HCT116 (cell line): ENCODE results near the gene HEPACAM2. TPM values are rescaled to one million over a fixed set of nuclear protein-coding genes. Genes with fewer than 3 reads are reported as not detected.

Source experiments
- ATAC-seq: fragments of 200-7000 bp; cut with Tn5 transposase; 2 replicates; pipeline ENCODE4 v1.9.1; 2020; ENCODE audit warnings: mild to moderate bottlenecking, moderate library complexity
- BruUV-seq: library from RNA; stranded (reverse); fragments of 400-500 nt; replicated peaks from 2 replicates; lab custom pipeline; 2021; lab: Mats Ljungman, UMichigan
- CTCF ChIA-PET: fragments of 300-600 bp; sonication (Branson Sonifier 250); formaldehyde crosslinking; loops from one replicate; lab custom pipeline; 2021; ENCODE audit warnings: antibody characterized with exemption; lab: Charles Lee
- POLR2A ChIA-PET: fragments of 300-600, 350-600 bp; sonication (Branson Sonifier 250); formaldehyde crosslinking; loops from one replicate; lab custom pipeline; 2021; ENCODE audit warnings: antibody characterized with exemption; lab: Charles Lee
- RAD21 ChIA-PET, 2 experiments: fragments of 300-600 bp; sonication (Branson Sonifier 250); formaldehyde crosslinking; loops; one replicate each; lab custom pipeline; 2023; ENCODE audit warnings: low total read pairs in 2 of 2; ENCODE audit not compliant: uncharacterized antibody in 2 of 2, unreplicated experiment in 2 of 2, low non-redundant PET in 1 of 2; lab: Charles Lee
- DNase-seq: peaks from one replicate; pipeline ENCODE4 v3.0.0-alpha.2; 2010; ENCODE audit warnings: low read depth, low spot score
- H2AFZ ChIP-seq: fragments of 200-600 bp; shearing (Covaris generic), sonication (generic); 2 replicates; pipeline ENCODE4 v1.6.1; 2017; ENCODE audit warnings: low read depth, mixed run types, mixed read lengths, antibody characterized with exemption, low read length; ENCODE audit not compliant: poor library complexity, severe bottlenecking
- H3K27ac ChIP-seq: 2 replicates; pipeline ENCODE4 v1.5.1; 2012; ENCODE audit warnings: low read depth, low read length
- H3K27me3 ChIP-seq: fragments of 200-600 bp; sonication (generic); 2 replicates; pipeline ENCODE4 v1.6.1; 2016; ENCODE audit warnings: mixed run types, low read length, mixed read lengths; ENCODE audit not compliant: insufficient read depth
- H3K36me3 ChIP-seq, 2 experiments: fragments of 200-500 bp in 1 of 2; fragments of 200-600 bp in 1 of 2; sonication (Bioruptor generic) in 1 of 2; sonication (generic) in 1 of 2; 2 replicates each; pipeline versions ENCODE4 v1.5.1 to v1.6.1; 2014 to 2016; ENCODE audit warnings: low read length in 2 of 2, inconsistent platforms in 1 of 2, mixed read lengths in 1 of 2, mixed run types in 1 of 2; ENCODE audit not compliant: insufficient read depth in 2 of 2, control insufficient read depth in 1 of 2
- H3K4me1 ChIP-seq, 2 experiments: fragments of 200-600 bp in 1 of 2; sonication (generic) in 1 of 2; 2 replicates each; pipeline versions ENCODE4 v1.5.1 to v1.6.1; 2012 to 2017; ENCODE audit warnings: low read length in 2 of 2, inconsistent platforms in 1 of 2, mild to moderate bottlenecking in 1 of 2, mixed read lengths in 1 of 2, mixed run types in 1 of 2, moderate library complexity in 1 of 2; ENCODE audit not compliant: insufficient read depth in 2 of 2, control insufficient read depth in 1 of 2
- H3K4me2 ChIP-seq: fragments of 200-600 bp; sonication (generic); 2 replicates; pipeline ENCODE4 v1.6.1; 2017; ENCODE audit warnings: mixed run types, low read length, mixed read lengths
- H3K4me3 ChIP-seq, 2 experiments: fragments of 200-600 bp in 1 of 2; sonication (generic) in 1 of 2; replicated peaks in 1 of 2; 2 replicates each; pipeline ENCODE4 v1.5.1; 2011 to 2016; ENCODE audit warnings: low read length in 2 of 2, control low read depth in 1 of 2, low read depth in 1 of 2, mild to moderate bottlenecking in 1 of 2, mixed read lengths in 1 of 2, mixed run types in 1 of 2
- H3K79me2 ChIP-seq: fragments of 200-600 bp; sonication (generic); 2 replicates; pipeline ENCODE4 v1.6.1; 2017; ENCODE audit warnings: mild to moderate bottlenecking, mixed run types, low read length, moderate library complexity, mixed read lengths; ENCODE audit not compliant: insufficient read depth
- H3K9ac ChIP-seq: fragments of 200-600 bp; sonication (generic); 2 replicates; pipeline ENCODE4 v1.6.1; 2016; ENCODE audit warnings: low read length, mixed read lengths
- H3K9me2 ChIP-seq: fragments of 200-600 bp; sonication (generic), shearing (Covaris generic); 2 replicates; pipeline ENCODE4 v1.6.1; 2017; ENCODE audit warnings: mixed run types, mild to moderate bottlenecking, moderate library complexity; ENCODE audit not compliant: insufficient read depth
- H3K9me3 ChIP-seq, 2 experiments: fragments of 200-500 bp in 1 of 2; fragments of 200-600 bp in 1 of 2; sonication (Bioruptor generic) in 1 of 2; sonication (generic) in 1 of 2; 2 replicates each; pipeline ENCODE4 v1.6.1; 2014 to 2017; ENCODE audit warnings: low read length in 2 of 2, mixed read lengths in 2 of 2, inconsistent platforms in 1 of 2, low read depth in 1 of 2, mild to moderate bottlenecking in 1 of 2, mixed run types in 1 of 2, moderate library complexity in 1 of 2; ENCODE audit not compliant: control insufficient read depth in 1 of 2, insufficient read depth in 1 of 2
- H4K20me1 ChIP-seq: fragments of 200-600 bp; sonication (generic), shearing (Covaris generic); 2 replicates; pipeline ENCODE4 v1.6.1; 2017; ENCODE audit warnings: mixed run types, mild to moderate bottlenecking, moderate library complexity; ENCODE audit not compliant: insufficient read depth
- REST ChIP-seq: IDR thresholded peaks from 2 replicates; pipeline ENCODE4 v1.6.1; 2012; ENCODE audit warnings: low read depth
- ZBTB33 ChIP-seq: IDR thresholded peaks from 2 replicates; pipeline ENCODE4 v1.6.1; 2011; ENCODE audit warnings: mild to moderate bottlenecking, low read length, moderate library complexity; ENCODE audit not compliant: insufficient replicate concordance; ENCODE audit errors: extremely low read depth
- intact Hi-C: fragments of 100-400 bp; cut with micrococcal nuclease; formaldehyde crosslinking; loops from 2 replicates; pipeline ENCODE4 v1.10.0; 2022
- total RNA-seq: library from RNA; stranded (reverse); gene quantifications from one replicate; pipeline ENCODE4 v1.2.1, GENCODE V29; 2021; ENCODE audit not compliant: unreplicated experiment

The HEPACAM2 gene
- total RNA-seq, 1 experiment from 2014 or later: not detected

GRCh38 chr7:93231259-93231658 lies 5.0 kb upstream of the HEPACAM2 start:
- no peaks in the 10 kb centered on the region for H3K27me3 ChIP-seq
- no peaks in the 10 kb centered on the region for H4K20me1 ChIP-seq
- peak overlapping the region; percentile 63; the same call in 1 of the 2 replicates for H3K27ac ChIP-seq
- BruUV-seq: no TSS peak
- intact Hi-C loops: loop anchor here (5.0 kb wide), 1 partner anchor 704 kb away; the partner anchor contains the start of genes PEX1 and RBM48
- H3K4me2 ChIP-seq: peak overlapping the region; percentile 87
- peak overlapping the region; percentile 88 to 90 for H3K4me3 ChIP-seq
- peak overlapping the region; percentile 88 for H2AFZ ChIP-seq
- H3K79me2 ChIP-seq: no peaks in the 10 kb centered on the region; the same call in 1 of the 2 replicates
- peak overlapping the region; percentile 46 for H3K9ac ChIP-seq
- POLR2A ChIA-PET: no interaction called here
- CTCF ChIA-PET: interaction anchor here (0.6 to 1.3 kb wide), 2 partner anchors 15 to 172 kb away, joined by 3 to 5 read pairs; no protein-coding TSS in a partner anchor
- no peaks in the 10 kb centered on the region for H3K36me3 ChIP-seq
- RAD21 ChIA-PET: no interaction called here
- TF ChIP-seq REST (no peak), ZBTB33 (no peak)
- DNase-seq (no peak), ATAC-seq (no peak)
- no peaks in the 10 kb centered on the region for H3K9me3 ChIP-seq
- H3K4me1 ChIP-seq: peaks cover 4 to 15% of the 10 kb centered on the region in 2 experiments; a peak in 3 of 4 replicates
- no peaks in the 10 kb centered on the region for H3K9me2 ChIP-seq
